Astrocyte of the spinal cord (primary cell): ENCODE data around the gene HOXB4.
A peak's percentile ranks its signal among the peaks of the same experiment; 100 is the strongest.

Experiments used
- DNase-seq: peaks from one replicate; pipeline ENCODE4 v3.0.0; 2011; ENCODE audit warnings: low read depth, low spot score
- H3K4me3 ChIP-seq: 2 replicates; pipeline ENCODE4 v1.5.1; 2011; ENCODE audit warnings: low read depth, mild to moderate bottlenecking, low read length, moderate library complexity
- CTCF ChIP-seq: IDR thresholded peaks from 2 replicates; pipeline ENCODE4 v1.5.1; 2012; ENCODE audit warnings: low read depth, mild to moderate bottlenecking, low read length, inconsistent platforms
- in situ Hi-C: cut with HindIII; loops from 2 replicates; pipeline ENCODE4 v1.10.0; 2017; ENCODE audit warnings: low sequenced_read_pairs

Gene HOXB4

GRCh38 chr17:48596735-48597527 is 18.8 kb upstream of the HOXB4 start:
- no peak for TF ChIP-seq CTCF
- peak; percentile 77 for DNase-seq
- in situ Hi-C loops, result no loop called here
- peak overlapping the region; percentile 57 for H3K4me3 ChIP-seq

- TF ChIP-seq CTCF, result no peak
- peak overlapping the region; percentile 57 for H3K4me3 ChIP-seq
- in situ Hi-C loops, result no loop called here
- DNase-seq, result peak; percentile 46
These were observed 18.0 kb upstream of the HOXB4 start for GRCh38 chr17:48596000-48596734.

- in situ Hi-C loops, result no loop called here
- DNase-seq, result no peak
- peak overlapping the region; percentile 57 for H3K4me3 ChIP-seq
- TF ChIP-seq CTCF, result no peak
These were observed 17.3 kb upstream of the HOXB4 start for GRCh38 chr17:48595278-48595999.

GRCh38 chr17:48594538-48595277 is 16.6 kb upstream of the HOXB4 start:
- in situ Hi-C loops, result no loop called here
- peak overlapping the region; percentile 57 for H3K4me3 ChIP-seq
- no peak for TF ChIP-seq CTCF
- peak; percentile 55 for DNase-seq

- peak; percentile 97 for DNase-seq
These were observed 15.8 kb upstream of the HOXB4 start for GRCh38 chr17:48593840-48594537.

More at GRCh38 chr17:48593840-48594537, 15.8 kb upstream of the HOXB4 start:
- in situ Hi-C loops, result no loop called here
- peak; percentile 83 for TF ChIP-seq CTCF
- H3K4me3 ChIP-seq, result peak overlapping the region; percentile 57
